HG03060 (cell line): ENCODE measurements around the gene CAND1.
"Not testable (repeated sequence)": the region's sequence is repeated elsewhere in the genome, so short reads cannot be mapped to it uniquely, and the experiment has no call there.

Experiments
- ATAC-seq: cut with Tn5 transposase; IDR thresholded peaks from one replicate; pipeline ENCODE4 v1.9.1; 2021; ENCODE audit warnings: low read depth, moderate number of reproducible peaks; ENCODE audit not compliant: unreplicated experiment

The CAND1 gene

DNA sequence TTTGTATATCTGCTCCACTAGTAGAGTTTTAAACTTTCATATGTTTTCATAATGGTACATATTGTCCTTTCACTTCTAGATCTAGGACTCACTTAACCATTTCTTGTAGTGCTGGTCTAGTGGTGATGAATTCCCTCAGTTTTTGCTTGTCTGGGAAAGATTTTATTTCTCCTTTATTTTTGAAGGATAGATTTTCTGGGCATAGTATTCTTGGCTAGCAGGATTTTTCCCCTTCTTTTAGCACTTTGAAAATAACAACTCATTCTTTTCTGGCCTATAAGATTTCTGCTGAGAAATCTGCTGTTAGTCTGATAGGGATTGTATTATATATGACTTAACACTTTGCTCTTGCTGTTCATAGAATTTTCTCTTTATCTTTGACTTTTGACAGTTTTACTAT, 69.3 kb downstream of the CAND1 start:
- no peak for ATAC-seq

DNA sequence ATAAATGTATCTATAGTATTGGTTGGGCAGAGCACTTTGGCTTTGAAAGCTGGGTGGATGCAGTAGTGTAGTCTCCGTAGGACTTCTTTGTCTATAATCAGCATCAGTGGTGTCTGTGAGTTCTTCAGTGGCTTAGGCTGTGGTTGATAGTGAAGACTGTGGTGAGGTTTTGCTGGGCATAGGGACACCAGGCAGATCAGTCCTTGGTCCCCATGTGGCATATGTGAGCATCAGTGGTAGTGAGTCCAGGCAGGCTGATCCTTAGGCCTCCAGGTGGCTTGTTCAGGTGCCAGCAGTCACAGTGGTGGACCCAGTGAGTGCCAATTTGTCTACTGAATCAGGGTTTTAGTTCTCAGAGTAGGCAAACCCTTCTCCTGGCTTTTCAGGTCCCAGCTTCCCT, 70.4 kb downstream of the CAND1 start:
- ATAC-seq = no peak

DNA sequence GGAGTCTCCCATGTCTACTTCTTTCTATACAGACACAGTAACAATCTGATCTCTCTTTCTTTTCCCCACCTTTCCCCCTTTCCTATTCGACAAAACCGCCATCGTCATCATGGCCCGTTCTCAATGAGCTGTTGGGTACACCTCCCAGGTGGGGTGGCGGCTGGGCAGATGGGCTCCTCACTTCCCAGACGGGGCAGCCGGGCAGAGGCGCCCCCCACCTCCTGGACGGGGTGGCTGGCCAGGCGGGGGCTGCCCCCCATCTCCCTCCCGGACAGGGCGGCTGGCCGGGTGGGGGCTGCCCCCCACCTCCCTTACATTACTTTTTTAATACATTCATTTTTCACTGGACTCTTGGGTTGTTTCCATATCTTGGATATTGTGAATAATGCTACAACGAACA, 71.9 kb downstream of the CAND1 start:
- not testable (repeated sequence) for ATAC-seq

DNA sequence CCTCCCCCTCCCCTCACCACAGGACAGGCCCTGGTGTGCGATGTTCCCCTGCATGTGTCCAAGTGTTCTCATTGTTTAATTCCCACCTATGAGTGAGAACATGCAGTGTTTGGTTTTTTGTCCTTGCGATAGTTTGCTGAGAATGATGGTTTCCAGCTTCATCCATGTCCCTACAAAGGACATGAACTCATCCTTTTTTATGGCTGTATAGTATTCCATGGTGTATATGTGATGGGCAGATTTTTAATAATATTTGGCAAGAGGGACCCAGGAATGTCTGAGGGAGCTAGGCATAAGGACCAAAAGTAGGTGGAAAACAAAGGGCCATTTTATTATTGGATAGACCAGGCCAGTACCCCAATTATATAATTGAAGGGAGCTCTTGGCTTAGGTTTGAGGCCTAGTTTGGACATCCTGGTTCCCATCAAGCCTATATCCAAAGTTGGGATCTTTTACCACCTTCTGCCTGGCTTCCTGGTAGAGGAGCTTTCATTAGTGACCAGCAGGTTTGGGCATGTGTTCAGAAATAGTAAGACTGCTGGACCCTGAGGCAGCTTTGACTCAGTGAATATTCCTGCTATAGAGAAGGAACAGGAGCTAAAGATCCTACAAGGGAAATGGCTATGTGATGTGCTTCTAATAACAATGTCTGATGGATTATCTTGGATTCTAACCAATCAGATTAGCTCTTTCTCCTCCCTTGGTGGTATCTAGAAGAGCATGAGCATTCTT, 76.0 kb downstream of the CAND1 start:
- no peak for ATAC-seq

DNA sequence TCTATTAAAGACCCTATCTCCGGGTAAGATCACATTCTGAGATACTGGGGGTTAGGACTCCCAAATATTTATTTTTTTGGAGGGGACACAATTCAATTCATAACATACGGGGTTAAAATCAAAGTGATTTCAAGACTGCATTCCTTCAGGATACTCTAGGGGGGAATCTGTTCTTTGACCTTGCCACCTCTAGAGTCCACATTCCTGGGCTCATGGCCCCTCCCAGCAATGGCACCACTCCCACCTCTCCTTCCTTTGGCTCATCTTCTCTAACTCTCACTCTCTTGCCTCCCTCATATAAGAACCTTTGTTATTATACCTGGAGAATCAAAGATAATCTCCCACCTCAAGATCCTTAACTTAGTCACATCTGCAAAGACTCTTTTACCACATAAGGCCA, 79.5 kb downstream of the CAND1 start:
- no peak for ATAC-seq

DNA sequence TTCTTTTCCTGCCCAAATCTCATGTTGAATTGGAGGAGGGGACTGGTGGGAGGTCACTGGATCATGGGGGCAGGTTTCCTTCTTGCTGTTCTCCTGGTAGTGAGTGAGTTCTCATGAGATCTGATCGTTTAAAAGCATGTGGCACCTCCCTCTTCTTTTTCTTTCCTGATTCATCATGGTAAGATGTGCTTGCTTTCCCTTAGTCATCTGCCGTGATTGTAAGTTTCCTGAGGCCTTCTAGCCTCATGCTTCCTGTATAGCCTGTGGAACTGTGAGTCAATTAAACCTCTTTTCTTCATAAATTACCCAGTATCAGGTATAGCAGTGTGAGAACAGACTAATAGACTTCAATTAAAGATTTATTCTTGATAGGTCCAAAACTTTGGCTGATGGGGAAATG, 83.5 kb downstream of the CAND1 start:
- ATAC-seq = no peak

DNA sequence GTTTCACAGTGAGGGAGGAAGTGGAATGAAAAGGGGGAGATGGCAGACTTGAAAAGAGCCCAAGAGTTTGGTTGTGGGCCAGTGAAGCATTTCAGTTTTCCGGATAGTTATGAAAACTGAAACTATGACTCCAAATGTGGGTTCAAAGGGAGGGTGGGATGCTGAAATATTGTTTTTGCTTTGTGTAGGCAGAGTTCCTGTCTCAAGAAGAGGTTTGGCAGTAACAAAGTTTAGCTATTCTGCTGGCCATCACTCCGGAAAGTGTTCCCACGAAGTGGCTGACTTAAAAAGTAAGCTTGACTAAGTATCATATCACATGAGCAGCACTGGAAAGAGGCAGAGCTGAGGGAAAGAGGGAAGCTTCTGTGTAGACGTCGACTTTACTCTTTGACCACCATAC, 85.2 kb downstream of the CAND1 start:
- no peak for ATAC-seq

DNA sequence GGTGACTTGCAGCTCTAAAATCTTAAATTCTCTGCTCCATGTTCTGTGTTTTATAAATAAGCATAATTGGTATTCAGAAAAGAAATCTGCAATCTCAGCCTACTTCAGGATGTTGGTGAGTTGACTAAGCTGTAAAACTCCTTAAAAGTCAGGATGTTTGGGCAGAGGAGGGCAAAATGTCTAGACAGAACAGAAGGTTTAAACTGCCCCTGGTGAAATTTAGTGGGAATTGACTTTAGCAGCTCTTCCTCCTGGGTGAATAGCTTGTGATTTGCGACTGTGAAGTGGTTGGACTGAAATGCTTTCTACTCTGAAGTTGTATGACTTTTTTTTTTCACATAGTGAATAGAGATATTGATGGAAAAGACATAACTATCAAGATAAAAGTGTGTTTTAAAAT, 85.8 kb downstream of the CAND1 start:
- ATAC-seq = no peak

DNA sequence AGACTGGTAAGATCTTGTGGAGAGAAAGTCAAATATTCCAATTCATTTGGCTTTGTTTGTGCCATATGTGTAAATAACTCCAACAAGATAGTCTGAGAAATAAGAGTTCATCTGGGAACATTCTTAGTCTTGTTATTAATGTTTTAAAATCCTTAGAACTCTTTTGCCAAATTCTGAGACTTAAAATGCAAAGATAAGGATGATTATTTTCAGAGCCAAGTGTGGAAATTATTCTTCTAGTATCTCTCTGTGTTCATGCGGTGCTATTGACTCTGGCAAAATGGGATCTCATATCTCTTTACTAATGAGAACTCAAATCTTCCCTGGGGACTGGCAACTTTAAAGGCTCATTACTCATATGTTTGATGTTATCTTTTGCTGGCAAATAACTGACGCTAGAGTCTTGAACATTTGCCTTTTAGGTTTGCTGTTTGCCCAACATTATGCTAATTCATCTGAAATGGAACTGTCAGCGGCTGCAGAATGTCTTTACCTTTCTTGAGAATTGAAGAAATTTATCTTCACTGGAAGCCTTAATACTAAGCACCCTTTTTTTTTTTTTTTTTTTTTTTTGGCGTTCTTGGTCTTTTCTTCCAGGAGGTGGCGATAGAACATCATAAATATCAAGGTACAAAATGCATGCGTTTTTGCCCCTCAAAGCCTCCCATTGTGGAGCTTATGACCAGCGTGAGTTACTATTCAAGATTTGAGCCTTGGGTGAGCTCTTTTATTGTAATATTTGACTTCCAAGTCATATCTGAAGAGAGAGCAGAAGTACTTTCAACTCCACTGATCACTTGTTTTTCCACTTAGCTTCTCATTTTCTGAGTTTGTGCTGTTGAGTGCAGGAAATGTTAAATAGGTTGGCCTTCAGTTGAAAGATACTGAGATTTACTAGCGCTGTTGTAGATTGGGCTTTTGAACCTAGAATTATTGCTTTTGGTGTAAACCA, 86.5 kb downstream of the CAND1 start:
- no peak for ATAC-seq

DNA sequence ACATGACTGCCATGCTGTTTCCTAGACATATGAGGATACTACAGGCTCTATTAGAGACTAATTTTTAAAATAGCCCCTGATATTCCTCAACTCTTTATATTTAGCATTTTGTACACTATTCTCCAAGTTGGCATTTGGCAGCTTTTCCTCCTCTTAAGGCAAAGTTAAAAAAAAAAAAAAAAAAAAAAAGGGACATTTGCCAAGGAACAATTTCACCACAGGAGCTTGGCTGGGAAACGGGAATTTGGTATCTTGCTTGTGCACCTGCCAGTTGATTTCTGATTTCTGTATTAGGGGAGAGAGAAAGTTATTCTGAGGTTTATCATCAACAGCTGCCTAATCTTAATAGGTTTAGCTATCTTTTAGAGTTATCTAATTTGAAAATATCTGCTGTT, 87.2 kb downstream of the CAND1 start:
- no peak for ATAC-seq

DNA sequence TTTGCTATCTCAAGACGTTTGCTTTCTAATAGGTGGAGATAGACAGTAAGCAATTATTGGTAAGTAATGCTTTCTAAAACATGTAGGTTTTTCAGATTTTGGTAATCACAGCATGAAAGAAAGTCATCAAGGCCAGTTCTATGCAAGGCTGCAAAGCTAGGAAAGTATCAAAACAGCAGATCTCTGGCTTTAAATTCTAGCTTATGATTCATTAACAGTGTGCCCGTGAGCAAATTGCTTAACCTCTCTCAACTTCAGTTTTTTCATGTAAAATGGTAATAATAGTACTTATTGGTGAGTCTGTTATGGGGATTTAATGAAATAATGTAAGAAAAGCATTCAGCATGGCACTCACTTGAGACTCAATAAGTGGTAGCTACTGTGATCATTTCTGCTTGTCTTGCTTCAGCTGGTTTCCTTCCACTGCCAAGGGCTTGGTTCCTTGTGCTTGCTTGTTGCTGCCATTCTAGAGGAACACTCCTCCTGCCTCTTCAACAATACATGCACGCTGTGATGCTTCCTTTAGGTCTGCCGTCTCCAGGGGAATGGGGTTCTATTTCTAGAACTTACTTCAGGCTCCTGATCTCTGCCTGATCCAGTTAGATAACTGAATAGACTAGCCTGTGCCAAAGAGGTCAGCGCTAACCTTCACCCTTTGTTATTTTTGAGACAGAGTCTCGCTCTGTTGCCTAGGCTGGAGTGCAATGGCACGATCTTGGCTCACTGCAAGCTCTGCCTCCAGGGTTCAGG, 88.4 kb downstream of the CAND1 start:
- no peak for ATAC-seq

DNA sequence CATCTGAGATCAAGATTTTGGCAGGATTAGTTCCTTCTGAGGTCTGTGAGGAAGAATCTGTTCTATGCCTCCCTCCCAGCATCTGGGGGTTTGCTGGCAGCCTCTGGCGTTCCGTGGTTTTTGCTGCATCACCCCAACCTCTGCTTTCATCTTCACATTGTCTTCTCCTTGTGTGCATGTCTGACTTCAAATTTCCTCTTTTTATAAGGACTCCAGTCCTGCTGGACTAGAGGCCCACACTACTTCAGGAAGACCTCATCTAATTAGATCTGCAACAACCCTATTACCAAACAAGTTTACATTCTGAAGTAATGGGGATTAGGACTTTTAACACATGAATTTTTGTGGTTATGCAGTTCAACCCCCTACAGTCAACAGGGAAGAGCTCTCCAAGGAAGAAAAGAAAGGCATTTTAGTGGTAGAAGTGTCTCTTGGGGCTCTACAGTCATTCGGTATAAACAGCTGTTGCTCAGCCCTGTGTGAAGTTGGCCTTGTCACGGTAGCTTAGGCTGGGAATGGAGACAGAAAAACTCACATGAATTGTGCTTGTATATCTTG, 89.7 kb downstream of the CAND1 start:
- ATAC-seq = no peak

DNA sequence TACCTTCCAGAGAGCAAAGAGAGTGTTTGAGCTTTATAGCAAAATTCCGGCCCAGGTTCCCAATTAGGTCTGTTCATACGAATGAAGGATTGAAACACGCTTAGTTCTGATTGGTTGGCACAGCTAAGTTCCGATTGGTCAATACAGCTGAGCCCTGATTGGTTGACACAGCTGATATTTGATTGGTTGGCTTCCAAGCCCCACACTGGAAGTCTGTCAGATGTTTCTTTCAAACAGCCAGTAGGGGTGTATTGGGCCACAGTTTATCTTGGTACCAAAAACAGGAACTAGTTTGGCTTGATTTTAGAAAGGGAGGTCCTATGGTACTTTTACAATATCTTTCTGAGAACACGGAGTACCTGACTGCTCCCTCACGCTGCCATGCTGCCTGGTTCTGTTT, 93.4 kb downstream of the CAND1 start:
- ATAC-seq = no peak

DNA sequence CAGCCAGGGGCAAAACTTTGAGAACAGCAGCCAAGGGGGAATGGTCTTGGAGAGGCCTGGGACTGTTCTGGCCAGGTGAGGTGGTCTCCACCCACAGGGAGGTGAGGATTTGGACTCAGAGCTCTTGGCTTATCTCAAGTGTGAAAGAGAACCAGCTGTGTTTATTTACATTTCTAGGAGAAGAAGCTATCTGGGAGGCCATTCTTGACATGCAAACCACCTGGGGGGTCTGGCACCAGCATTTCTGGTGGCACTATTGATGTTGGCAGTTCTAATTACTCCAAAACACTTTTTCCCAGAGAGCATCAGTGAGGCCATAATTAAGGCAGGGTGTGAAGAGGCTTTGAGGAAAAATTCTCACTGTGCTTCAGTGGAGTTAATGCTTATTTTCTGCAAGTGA, 95.1 kb downstream of the CAND1 start:
- no peak for ATAC-seq

DNA sequence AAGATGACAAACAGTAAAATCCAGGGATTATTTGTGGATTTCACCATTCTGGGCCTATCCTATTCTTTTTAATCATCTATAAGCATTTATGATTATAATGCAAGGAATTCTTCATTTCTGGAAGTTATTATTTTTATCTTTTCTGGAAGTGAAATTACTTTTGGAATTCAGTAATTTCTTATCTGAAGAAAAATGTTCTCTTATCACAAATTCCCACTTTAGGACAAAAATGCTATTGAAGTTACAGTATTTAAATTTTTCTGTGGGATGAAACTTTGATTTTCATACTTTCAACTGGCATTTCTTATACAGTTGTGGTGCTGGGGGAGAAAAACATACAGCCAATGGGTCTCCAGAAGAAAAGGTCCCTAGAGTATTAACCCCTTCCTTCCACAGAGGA, 96.0 kb downstream of the CAND1 start:
- no peak for ATAC-seq

DNA sequence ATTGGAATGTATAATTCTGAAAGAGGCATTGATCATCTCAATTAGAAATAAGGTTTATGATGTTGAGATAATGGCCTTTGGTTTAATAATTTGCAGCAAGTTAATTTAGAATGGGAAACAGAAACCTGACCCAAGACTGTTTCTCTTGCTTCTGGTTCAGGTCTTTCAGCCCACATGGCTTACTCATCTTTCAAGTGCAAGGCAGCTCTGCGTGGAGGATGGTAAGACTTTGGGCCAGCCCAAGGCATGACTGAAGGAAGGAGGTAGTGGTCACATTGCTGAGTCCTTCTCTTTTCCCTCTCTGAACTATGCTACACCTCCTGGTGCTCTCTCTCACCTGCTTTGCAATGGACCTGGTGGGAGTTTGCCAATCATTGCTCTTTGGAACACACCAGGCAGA, 98.7 kb downstream of the CAND1 start:
- no peak for ATAC-seq
